PC-3 (cell line): ENCODE data around the gene WDR45B. TPM values are rescaled to one million over a fixed set of nuclear protein-coding genes. Genes with fewer than 3 reads are reported as not detected.
"Not testable (repeated sequence)": the region's sequence is repeated elsewhere in the genome, so short reads cannot be mapped to it uniquely, and the experiment has no call there.

Experiments
- ATAC-seq: fragments of 200-7000 bp; cut with Tn5 transposase; 2 replicates; pipeline ENCODE4 v1.9.1; 2020; ENCODE audit warnings: mild to moderate bottlenecking, moderate library complexity
- BruUV-seq: library from RNA; stranded (reverse); fragments of 400-500 nt; replicated peaks from 2 replicates; lab custom pipeline; 2021; lab: Mats Ljungman, UMichigan
- CTCF ChIA-PET: fragments of 300-600 bp; sonication (Branson Sonifier 250); formaldehyde crosslinking; loops from one replicate; lab custom pipeline; 2022; ENCODE audit warnings: antibody characterized with exemption; lab: Charles Lee
- POLR2A ChIA-PET: fragments of 300-600 bp; sonication (Branson Sonifier 250); formaldehyde crosslinking; loops from one replicate; lab custom pipeline; 2022; ENCODE audit warnings: antibody characterized with exemption; ENCODE audit not compliant: unreplicated experiment; lab: Charles Lee
- DNase-seq: peaks from one replicate; pipeline ENCODE4 v3.0.0-alpha.2; 2015
- H2AFZ ChIP-seq: fragments of 300-600 bp; sonication (generic); 2 replicates; pipeline ENCODE4 v1.6.0; 2016; ENCODE audit warnings: antibody characterized with exemption, low read length
- H3F3A ChIP-seq: fragments of 300-600 bp; sonication (generic); one replicate; pipeline ENCODE4 v1.6.0; 2017; ENCODE audit warnings: antibody characterized with exemption, low read length, control low read depth, mild to moderate bottlenecking; ENCODE audit not compliant: unreplicated experiment
- H3K27ac ChIP-seq: fragments of 300-600 bp; sonication (generic); 2 replicates; pipeline ENCODE4 v1.5.1; 2016; ENCODE audit warnings: mild to moderate bottlenecking, low read length
- H3K27me3 ChIP-seq: fragments of 300-600 bp; sonication (generic); 2 replicates; pipeline ENCODE4 v1.6.1; 2016; ENCODE audit warnings: low read length, mixed read lengths
- H3K36me3 ChIP-seq: fragments of 300-600 bp; sonication (generic); 2 replicates; pipeline ENCODE4 v1.6.1; 2016; ENCODE audit warnings: low read depth, mixed run types, low read length, mixed read lengths
- H3K4me1 ChIP-seq: fragments of 300-600 bp; sonication (generic); 2 replicates; pipeline ENCODE4 v1.5.1; 2016; ENCODE audit warnings: low read length; ENCODE audit not compliant: insufficient read depth
- H3K4me2 ChIP-seq: fragments of 300-600 bp; sonication (generic); 2 replicates; pipeline ENCODE4 v1.6.0; 2016; ENCODE audit warnings: low read length
- H3K4me3 ChIP-seq: fragments of 300-600 bp; sonication (generic); 2 replicates; pipeline ENCODE4 v1.5.1; 2016; ENCODE audit warnings: mild to moderate bottlenecking, low read length, mixed read lengths
- H3K79me2 ChIP-seq: fragments of 300-600 bp; sonication (generic); 2 replicates; pipeline ENCODE4 v1.6.1; 2017; ENCODE audit warnings: low read length, mixed read lengths
- H3K9ac ChIP-seq: fragments of 300-600 bp; sonication (generic); 2 replicates; pipeline ENCODE4 v1.6.0; 2016; ENCODE audit warnings: mild to moderate bottlenecking, low read length
- H3K9me2 ChIP-seq: fragments of 300-600 bp; sonication (generic); replicated peaks from 2 replicates; pipeline ENCODE4 v1.6.1; 2016; ENCODE audit warnings: mixed run types, low read length, mixed read lengths
- H3K9me3 ChIP-seq: fragments of 300-600 bp; sonication (generic); 2 replicates; pipeline ENCODE4 v1.6.1; 2016; ENCODE audit warnings: low read length, mixed read lengths
- H4K20me1 ChIP-seq: fragments of 300-600 bp; sonication (generic); 2 replicates; pipeline ENCODE4 v1.6.1; 2016; ENCODE audit warnings: low read length, mixed read lengths
- EZH2 ChIP-seq: fragments of 300-600 bp; sonication (generic); IDR thresholded peaks from one replicate; pipeline ENCODE4 v1.6.1; 2017; ENCODE audit warnings: antibody characterized with exemption, mild to moderate bottlenecking, low read length; ENCODE audit not compliant: unreplicated experiment
- EZH2phosphoT487 ChIP-seq: fragments of 300-600 bp; sonication (generic); IDR thresholded peaks from 2 replicates; pipeline ENCODE4 v1.6.1; 2018; ENCODE audit warnings: mild to moderate bottlenecking, antibody characterized with exemption, low read length, borderline replicate concordance
- intact Hi-C: fragments of 100-400 bp; cut with micrococcal nuclease; formaldehyde crosslinking; loops from 2 replicates; pipeline ENCODE4 v1.9.0; 2023
- total RNA-seq: library from RNA; depleted of rRNA; stranded (reverse); fragments of >200 nt; gene quantifications from 2 replicates; pipeline ENCODE4 v1.2.3, GENCODE V29; 2014
- TF ChIP-seq, protein P1 (sequence below): fragments of 300-600 bp; sonication (generic); conservative IDR thresholded peaks from 2 replicates; pipeline ENCODE4 v1.5.1; 2017; ENCODE audit warnings: antibody characterized with exemption, low read depth, mild to moderate bottlenecking, low read length

Gene WDR45B
- total RNA-seq, 1 experiment from 2014 or later = 110 TPM

DNA sequence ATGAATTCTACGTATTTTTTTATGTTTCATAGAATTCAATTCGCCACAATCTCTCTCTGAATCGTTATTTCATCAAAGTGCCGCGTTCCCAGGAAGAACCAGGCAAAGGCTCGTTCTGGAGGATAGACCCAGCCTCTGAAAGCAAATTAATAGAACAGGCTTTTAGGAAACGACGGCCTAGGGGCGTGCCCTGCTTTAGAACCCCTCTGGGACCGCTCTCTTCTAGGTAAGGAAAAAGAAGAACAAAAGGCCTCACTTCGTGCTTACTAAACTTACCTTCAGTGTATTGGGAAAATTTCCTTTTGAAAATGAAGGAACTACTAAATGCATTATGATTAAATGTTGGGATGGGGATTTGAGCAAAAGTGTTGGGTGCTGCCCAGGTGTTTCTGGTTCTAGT, 65.5 kb downstream of the WDR45B start:
- no peak overlapping the region for H3K4me3 ChIP-seq
- CTCF ChIA-PET = no interaction called here
- no peaks in the 10 kb centered on the region for H4K20me1 ChIP-seq
- H3K4me2 ChIP-seq = no peak overlapping the region
- H3K4me1 ChIP-seq = no peaks in the 10 kb centered on the region
- POLR2A ChIA-PET = no interaction called here
- peaks cover 32% of the 10 kb centered on the region for H3K36me3 ChIP-seq
- no peaks in the 10 kb centered on the region for H3K9me2 ChIP-seq
- peaks cover 11% of the 10 kb centered on the region; the same call in 1 of the 2 replicates for H3K79me2 ChIP-seq
- intact Hi-C loops = no loop called here
- no peak overlapping the region for H3K27ac ChIP-seq
- DNase-seq (no peak), ATAC-seq (no peak)
- no TSS peak for BruUV-seq
- no peak overlapping the region for H2AFZ ChIP-seq
- TF ChIP-seq, protein P1, sequence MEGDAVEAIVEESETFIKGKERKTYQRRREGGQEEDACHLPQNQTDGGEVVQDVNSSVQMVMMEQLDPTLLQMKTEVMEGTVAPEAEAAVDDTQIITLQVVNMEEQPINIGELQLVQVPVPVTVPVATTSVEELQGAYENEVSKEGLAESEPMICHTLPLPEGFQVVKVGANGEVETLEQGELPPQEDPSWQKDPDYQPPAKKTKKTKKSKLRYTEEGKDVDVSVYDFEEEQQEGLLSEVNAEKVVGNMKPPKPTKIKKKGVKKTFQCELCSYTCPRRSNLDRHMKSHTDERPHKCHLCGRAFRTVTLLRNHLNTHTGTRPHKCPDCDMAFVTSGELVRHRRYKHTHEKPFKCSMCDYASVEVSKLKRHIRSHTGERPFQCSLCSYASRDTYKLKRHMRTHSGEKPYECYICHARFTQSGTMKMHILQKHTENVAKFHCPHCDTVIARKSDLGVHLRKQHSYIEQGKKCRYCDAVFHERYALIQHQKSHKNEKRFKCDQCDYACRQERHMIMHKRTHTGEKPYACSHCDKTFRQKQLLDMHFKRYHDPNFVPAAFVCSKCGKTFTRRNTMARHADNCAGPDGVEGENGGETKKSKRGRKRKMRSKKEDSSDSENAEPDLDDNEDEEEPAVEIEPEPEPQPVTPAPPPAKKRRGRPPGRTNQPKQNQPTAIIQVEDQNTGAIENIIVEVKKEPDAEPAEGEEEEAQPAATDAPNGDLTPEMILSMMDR = no peak
- no peak for TF ChIP-seq EZH2phosphoT487
- no peak for TF ChIP-seq EZH2
- H3F3A ChIP-seq = no peaks in the 10 kb centered on the region
- no peaks in the 10 kb centered on the region for H3K27me3 ChIP-seq
- no peaks in the 10 kb centered on the region for H3K9me3 ChIP-seq
- no peak overlapping the region for H3K9ac ChIP-seq

DNA sequence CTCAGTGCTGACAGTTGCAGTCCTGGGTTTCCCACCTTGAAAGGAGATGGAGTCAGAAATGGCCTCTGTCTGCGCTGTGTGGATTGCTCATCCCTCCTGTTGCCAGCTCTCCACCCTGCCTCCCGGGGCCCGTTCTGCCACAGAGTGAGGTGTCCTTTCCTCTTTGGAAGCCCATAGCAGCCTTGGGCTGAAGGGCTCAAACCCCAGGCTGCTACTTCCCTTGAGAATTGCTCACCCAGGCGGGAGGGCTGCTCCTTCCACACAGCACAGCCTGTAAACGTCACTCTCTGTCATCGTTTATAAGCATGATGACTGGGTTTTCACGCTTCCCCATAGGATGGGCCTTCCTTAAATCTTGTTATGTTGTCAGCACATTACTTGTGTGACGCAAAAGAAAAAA, 66.0 kb downstream of the WDR45B start:
- Histone ChIP-seq H3K4me3 (no peak overlapping the region), H3K27me3 (no peaks in the 10 kb centered on the region), H3K9ac (no peak overlapping the region), H3K27ac (no peak overlapping the region), H3K4me2 (no peak overlapping the region), H3K79me2 (peaks cover 14% of the 10 kb centered on the region; the same call in 1 of the 2 replicates), H2AFZ (no peak overlapping the region), H3K4me1 (no peaks in the 10 kb centered on the region), H3K36me3 (peaks cover 27% of the 10 kb centered on the region), H3K9me3 (no peaks in the 10 kb centered on the region), H3K9me2 (no peaks in the 10 kb centered on the region), H4K20me1 (no peaks in the 10 kb centered on the region), H3F3A (no peaks in the 10 kb centered on the region)
- peak; percentile 66 for ATAC-seq
- no peak for DNase-seq
- ChIA-PET CTCF (no interaction called here), POLR2A (no interaction called here)
- TF ChIP-seq, protein P1 = no peak
- TF ChIP-seq EZH2 (no peak), EZH2phosphoT487 (no peak)
- intact Hi-C loops = no loop called here
- BruUV-seq = no TSS peak

DNA sequence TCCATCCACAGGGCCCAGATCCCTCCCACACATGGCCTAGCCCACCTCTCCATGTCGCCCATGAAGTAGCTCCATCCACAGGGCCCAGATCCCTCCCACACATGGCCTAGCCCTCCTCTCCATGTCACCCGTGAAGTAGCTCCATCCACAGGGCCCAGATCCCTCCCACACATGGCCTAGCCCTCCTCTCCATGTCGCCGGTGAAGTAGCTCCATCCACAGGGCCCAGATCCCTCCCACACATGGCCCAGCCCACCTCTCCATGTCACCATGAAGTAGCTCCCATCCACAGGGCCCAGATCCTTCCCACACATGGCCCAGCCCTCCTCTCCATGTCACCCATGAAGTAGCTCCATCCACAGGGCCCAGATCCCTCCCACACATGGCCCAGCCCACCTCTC, 68.3 kb downstream of the WDR45B start:
- intact Hi-C loops, H2AFZ ChIP-seq, H3F3A ChIP-seq, ATAC-seq, H3K4me1 ChIP-seq, BruUV-seq, H3K9me2 ChIP-seq, H3K4me3 ChIP-seq, H4K20me1 ChIP-seq, POLR2A ChIA-PET, H3K9ac ChIP-seq, H3K27ac ChIP-seq, H3K9me3 ChIP-seq, CTCF ChIA-PET, H3K27me3 ChIP-seq, DNase-seq, H3K4me2 ChIP-seq: not testable (repeated sequence)
- Histone ChIP-seq H3K79me2 (peaks cover 16% of the 10 kb centered on the region; the same call in 1 of the 2 replicates), H3K36me3 (peaks cover 28% of the 10 kb centered on the region)
